Fibroblast of lung (primary cell): ENCODE data around the gene FMNL2.

Experiments used
- EZH2 ChIP-seq: IDR thresholded peaks from 2 replicates; pipeline ENCODE4 v1.5.1; 2012; ENCODE audit warnings: low read length, control low read depth, mild to moderate bottlenecking; ENCODE audit errors: missing control alignments
- TF ChIP-seq, protein P1 (sequence below), 2 donors: IDR thresholded peaks in 1 of 2; conservative IDR thresholded peaks in 1 of 2; 1 replicate in 1 of 2; 2 replicates in 1 of 2; pipeline ENCODE4 v1.5.1; 2011 to 2012; ENCODE audit warnings: low read length in 2 of 2, control low read depth in 1 of 2, inconsistent platforms in 1 of 2, low read depth in 1 of 2, mild to moderate bottlenecking in 1 of 2

DNA sequence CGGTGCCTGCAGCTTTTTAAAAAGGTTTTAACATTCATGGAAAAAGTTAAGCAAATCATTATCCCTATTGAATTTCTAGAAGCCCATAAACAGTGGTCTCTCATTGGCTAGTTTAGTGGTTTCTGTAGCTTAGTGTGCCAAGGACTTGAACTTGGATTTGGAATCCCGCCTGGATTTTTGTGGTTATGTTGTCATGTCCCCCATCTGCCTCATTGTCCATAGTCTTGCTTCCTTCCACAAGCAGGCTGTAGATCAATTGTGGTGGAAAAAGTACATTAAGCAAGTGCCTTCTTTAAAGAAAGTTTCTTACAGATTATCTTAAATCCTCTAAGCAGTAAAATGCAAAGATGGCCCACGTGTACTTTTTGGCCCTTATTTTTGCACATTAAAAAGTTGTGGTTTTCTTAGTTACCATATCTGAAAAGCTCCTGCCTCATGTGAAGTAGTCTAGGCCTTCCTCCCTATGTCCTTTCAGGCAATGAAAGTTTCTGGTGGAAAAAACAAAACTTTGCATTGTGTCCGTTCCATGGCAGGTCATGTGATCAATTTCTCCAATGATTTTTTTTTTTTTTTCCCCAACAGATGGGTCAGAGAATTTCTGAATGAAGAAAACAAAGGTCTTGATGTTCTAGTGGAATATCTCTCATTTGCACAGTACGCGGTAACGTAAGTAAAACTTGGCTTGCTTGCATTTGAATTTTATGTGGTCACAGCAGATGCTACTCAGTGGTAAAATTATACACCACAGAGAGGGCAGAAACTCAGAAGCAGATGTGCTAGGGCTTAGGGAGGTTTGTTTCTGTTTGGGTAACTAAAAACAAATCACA is 223.4 kb downstream of the FMNL2 start:
- TF ChIP-seq, protein P1, sequence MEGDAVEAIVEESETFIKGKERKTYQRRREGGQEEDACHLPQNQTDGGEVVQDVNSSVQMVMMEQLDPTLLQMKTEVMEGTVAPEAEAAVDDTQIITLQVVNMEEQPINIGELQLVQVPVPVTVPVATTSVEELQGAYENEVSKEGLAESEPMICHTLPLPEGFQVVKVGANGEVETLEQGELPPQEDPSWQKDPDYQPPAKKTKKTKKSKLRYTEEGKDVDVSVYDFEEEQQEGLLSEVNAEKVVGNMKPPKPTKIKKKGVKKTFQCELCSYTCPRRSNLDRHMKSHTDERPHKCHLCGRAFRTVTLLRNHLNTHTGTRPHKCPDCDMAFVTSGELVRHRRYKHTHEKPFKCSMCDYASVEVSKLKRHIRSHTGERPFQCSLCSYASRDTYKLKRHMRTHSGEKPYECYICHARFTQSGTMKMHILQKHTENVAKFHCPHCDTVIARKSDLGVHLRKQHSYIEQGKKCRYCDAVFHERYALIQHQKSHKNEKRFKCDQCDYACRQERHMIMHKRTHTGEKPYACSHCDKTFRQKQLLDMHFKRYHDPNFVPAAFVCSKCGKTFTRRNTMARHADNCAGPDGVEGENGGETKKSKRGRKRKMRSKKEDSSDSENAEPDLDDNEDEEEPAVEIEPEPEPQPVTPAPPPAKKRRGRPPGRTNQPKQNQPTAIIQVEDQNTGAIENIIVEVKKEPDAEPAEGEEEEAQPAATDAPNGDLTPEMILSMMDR (conservative IDR thresholded peaks at IDR 0.05 in 1 of 2, IDR thresholded peaks at IDR 0.05 in 1 of 2; ENCODE audit: low read depth in 1 of 2, low read length in 2 of 2) = no peak
- no peak for TF ChIP-seq EZH2
